ENCODE measurements around the gene ABHD6. TPM values are rescaled to one million over a fixed set of nuclear protein-coding genes. Genes with fewer than 3 reads are reported as not detected.
A peak's percentile ranks its signal among the peaks of the same experiment; 100 is the strongest.

ABHD6 gene
- 10 to 100 TPM; 16.5 to 24.5 TPM for total RNA-seq

DNA sequence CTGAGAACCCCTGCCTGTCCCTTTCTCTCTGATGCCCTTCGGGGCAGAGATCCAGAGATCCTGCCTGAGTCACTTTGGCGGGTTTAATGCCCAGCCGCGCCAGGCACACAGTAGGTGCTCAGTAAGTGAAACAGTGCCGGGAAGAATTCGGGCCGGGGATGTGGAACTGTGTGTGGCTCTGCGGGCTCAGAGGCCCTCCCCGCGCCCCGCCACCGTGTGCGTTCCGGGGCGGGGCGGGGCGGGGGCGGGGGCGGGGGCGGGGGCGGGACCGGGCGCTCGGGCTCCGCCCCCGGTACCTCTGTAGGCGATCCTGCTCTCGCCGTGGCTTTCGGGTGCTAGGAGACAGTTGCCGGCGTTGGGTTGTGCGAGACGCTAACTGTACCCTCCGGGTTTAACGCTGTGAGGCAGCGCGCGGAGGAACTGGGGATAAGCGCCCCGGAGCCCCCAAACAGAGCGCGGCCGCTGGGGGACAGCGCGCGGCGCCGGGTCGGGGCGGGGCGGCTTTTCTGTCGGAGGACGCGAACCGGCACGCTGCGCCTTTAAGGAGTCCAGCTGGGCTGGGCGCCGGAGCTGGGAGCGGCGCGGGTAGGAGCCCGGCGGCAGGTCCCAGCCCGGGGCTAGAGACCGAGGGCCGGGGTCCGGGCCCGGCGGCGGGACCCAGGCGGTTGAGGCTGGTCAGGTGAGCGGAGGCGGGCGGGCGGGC lies at the start of gene ABHD6:
ABHD6 (plus strand) TSS at position 555 of the 703 bp plus-strand sequence. CDS start 18,795 bp downstream, outside the sequence.
- Histone ChIP-seq H3K9me3 (no peaks in the 10 kb centered on the region), H3K4me3 (peak within 1 kb of the TSS; percentile 93), H3K27ac (peak within 1 kb of the TSS; percentile 83), H3K4me1 (peaks cover 4% of the 10 kb centered on the region), H3K9ac (ENCODE audit: low read depth in 2 of 2, low read length in 2 of 2) (peak within 1 kb of the TSS; percentile 79 to 83), H3K36me3 (no peaks in the 10 kb centered on the region), H3K27me3 (no peaks in the 10 kb centered on the region)
- intact Hi-C loops (cut with DNase I) = no loop called here
- DNase-seq = peak; percentile 83
- peak; percentile 24 for TF ChIP-seq CTCF (IDR thresholded peaks at IDR 0.05)

- TF ChIP-seq CTCF (IDR thresholded peaks at IDR 0.05) = no peak
- no peak overlapping the region for H3K9ac ChIP-seq (ENCODE audit: low read depth in 2 of 2, low read length in 2 of 2)
These were observed 49.4 kb upstream of the ABHD6 start for GRCh38 chr3:58188173-58188564.

DNA sequence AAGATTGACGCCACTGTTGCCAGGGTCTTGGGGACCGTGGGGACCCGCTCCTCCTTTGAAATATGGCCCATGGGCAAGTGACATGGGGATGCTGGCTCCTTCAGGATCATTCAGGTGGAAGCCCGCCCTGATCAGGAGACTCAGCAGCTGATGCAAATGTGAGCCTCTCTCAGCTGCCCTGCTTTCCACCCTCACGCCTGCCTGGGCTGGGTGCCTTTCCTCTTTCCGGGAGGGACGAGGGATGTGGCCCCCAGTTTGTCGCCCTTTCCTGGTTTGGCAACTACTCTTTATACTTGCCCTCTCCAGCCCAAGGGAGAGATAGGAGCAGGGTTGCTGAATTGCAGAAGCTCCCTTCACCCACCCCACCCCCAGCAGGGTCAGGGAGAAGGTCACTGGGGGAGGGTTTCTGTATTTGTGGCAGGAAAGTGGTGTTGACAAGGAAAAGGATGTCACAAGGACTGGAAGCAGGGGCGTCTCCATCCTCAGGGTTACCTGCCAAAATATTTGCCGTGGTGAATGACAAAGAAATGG lies 48.6 kb upstream of the ABHD6 start:
- intact Hi-C loops (cut with DNase I) = loop anchor here (5.0 to 10.0 kb wide), 2 partner anchors 38 to 226 kb away; no protein-coding TSS in a partner anchor

More at GRCh38 chr3:58188173-58188564, 49.4 kb upstream of the ABHD6 start:
- no peaks in the 10 kb centered on the region for H3K4me1 ChIP-seq
- no peak overlapping the region for H3K27ac ChIP-seq
- H3K27me3 ChIP-seq = no peaks in the 10 kb centered on the region
- no peak overlapping the region for H3K4me3 ChIP-seq
- intact Hi-C loops (cut with DNase I) = loop anchor here (5.0 to 10.0 kb wide), 2 partner anchors 39 to 227 kb away; no protein-coding TSS in a partner anchor
- H3K9me3 ChIP-seq = no peaks in the 10 kb centered on the region
- DNase-seq = no peak
- H3K36me3 ChIP-seq = no peaks in the 10 kb centered on the region

DNA sequence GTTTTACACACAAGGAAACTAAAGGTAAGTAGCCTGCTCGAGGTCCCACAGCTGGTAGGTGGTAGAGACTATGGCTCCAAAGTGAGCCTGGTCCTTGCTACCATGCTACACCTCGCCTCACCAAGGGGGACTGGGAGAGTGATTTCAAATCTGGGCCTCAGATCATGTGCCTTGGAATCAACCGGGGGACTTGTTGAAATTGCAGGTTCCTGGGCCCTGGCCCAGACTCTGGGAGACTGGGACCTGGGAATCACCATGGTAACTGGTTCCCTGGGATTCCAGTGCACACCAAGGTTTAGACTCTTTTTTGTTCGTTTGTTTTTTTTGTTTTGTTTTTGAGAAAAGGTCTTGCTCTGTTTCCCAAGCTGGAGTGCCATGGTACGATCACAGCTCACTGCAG lies 47.9 kb upstream of the ABHD6 start:
- intact Hi-C loops (cut with DNase I) = loop anchor here (5.0 to 10.0 kb wide), 2 partner anchors 38 to 225 kb away; no protein-coding TSS in a partner anchor
- Histone ChIP-seq H3K4me3 (no peak overlapping the region), H3K27me3 (no peaks in the 10 kb centered on the region), H3K4me1 (no peaks in the 10 kb centered on the region), H3K9me3 (no peaks in the 10 kb centered on the region), H3K36me3 (no peaks in the 10 kb centered on the region), H3K9ac (ENCODE audit: low read depth in 2 of 2, low read length in 2 of 2) (no peak overlapping the region), H3K27ac (no peak overlapping the region)
- no peak for DNase-seq
- no peak for TF ChIP-seq CTCF (IDR thresholded peaks at IDR 0.05)

More for the DNA sequence above, 48.6 kb upstream of the ABHD6 start:
- Histone ChIP-seq H3K4me3 (no peak overlapping the region), H3K9me3 (no peaks in the 10 kb centered on the region), H3K4me1 (no peaks in the 10 kb centered on the region), H3K27ac (no peak overlapping the region), H3K27me3 (no peaks in the 10 kb centered on the region), H3K9ac (ENCODE audit: low read depth in 2 of 2, low read length in 2 of 2) (no peak overlapping the region), H3K36me3 (no peaks in the 10 kb centered on the region)
- TF ChIP-seq CTCF (IDR thresholded peaks at IDR 0.05) = no peak
- DNase-seq = no peak

GRCh38 chr3:58190291-58190690 lies 47.3 kb upstream of the ABHD6 start:
- Histone ChIP-seq H3K27me3 (no peaks in the 10 kb centered on the region), H3K4me3 (no peak overlapping the region), H3K9ac (ENCODE audit: low read depth in 2 of 2, low read length in 2 of 2) (no peak overlapping the region), H3K27ac (no peak overlapping the region), H3K4me1 (no peaks in the 10 kb centered on the region), H3K36me3 (no peaks in the 10 kb centered on the region), H3K9me3 (no peaks in the 10 kb centered on the region)
- intact Hi-C loops (cut with DNase I) = no loop called here
- TF ChIP-seq CTCF (IDR thresholded peaks at IDR 0.05) = no peak
- DNase-seq = no peak

Data from colonic mucosa (tissue), 4 donors.